ENCODE results near the gene RBM23. TPM values are rescaled to one million over a fixed set of nuclear protein-coding genes. Genes with fewer than 3 reads are reported as not detected.

Gene RBM23
- total RNA-seq, 1 experiment from 2014 or later = 42.4 TPM

- H3K4me1 Mint-ChIP-seq = peaks cover 25% of the 10 kb centered on the region
- POLR2A ChIA-PET = no interaction called here
- H3K27ac Mint-ChIP-seq = no peak overlapping the region
- H3K4me3 Mint-ChIP-seq = no peak overlapping the region
- no peak for ATAC-seq
- no peak for DNase-seq (ENCODE audit: low spot score)
- H3K27me3 Mint-ChIP-seq (ENCODE audit: low read depth) = peaks cover 26% of the 10 kb centered on the region
- TF ChIP-seq, protein P1, sequence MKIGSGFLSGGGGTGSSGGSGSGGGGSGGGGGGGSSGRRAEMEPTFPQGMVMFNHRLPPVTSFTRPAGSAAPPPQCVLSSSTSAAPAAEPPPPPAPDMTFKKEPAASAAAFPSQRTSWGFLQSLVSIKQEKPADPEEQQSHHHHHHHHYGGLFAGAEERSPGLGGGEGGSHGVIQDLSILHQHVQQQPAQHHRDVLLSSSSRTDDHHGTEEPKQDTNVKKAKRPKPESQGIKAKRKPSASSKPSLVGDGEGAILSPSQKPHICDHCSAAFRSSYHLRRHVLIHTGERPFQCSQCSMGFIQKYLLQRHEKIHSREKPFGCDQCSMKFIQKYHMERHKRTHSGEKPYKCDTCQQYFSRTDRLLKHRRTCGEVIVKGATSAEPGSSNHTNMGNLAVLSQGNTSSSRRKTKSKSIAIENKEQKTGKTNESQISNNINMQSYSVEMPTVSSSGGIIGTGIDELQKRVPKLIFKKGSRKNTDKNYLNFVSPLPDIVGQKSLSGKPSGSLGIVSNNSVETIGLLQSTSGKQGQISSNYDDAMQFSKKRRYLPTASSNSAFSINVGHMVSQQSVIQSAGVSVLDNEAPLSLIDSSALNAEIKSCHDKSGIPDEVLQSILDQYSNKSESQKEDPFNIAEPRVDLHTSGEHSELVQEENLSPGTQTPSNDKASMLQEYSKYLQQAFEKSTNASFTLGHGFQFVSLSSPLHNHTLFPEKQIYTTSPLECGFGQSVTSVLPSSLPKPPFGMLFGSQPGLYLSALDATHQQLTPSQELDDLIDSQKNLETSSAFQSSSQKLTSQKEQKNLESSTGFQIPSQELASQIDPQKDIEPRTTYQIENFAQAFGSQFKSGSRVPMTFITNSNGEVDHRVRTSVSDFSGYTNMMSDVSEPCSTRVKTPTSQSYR (CRISPR knock-in tag; IDR thresholded peaks at IDR 0.05) = no peak
- TF ChIP-seq NFE2L1 (CRISPR knock-in tag; IDR thresholded peaks at IDR 0.05) (no peak), CBFB (CRISPR knock-in tag; IDR thresholded peaks at IDR 0.05; ENCODE audit: low read depth) (no peak), FOXP1 (CRISPR knock-in tag; IDR thresholded peaks at IDR 0.05; ENCODE audit: borderline replicate concordance) (no peak), MYBL2 (CRISPR knock-in tag; IDR thresholded peaks at IDR 0.05) (no peak), USF2 (CRISPR knock-in tag; IDR thresholded peaks at IDR 0.05) (no peak), NR1H2 (CRISPR knock-in tag; IDR thresholded peaks at IDR 0.05) (no peak), RORB (CRISPR knock-in tag; IDR thresholded peaks at IDR 0.05) (no peak), ATF2 (CRISPR knock-in tag; IDR thresholded peaks at IDR 0.05; ENCODE audit: borderline replicate concordance, low read depth) (no peak)
- TF ChIP-seq, protein P2, sequence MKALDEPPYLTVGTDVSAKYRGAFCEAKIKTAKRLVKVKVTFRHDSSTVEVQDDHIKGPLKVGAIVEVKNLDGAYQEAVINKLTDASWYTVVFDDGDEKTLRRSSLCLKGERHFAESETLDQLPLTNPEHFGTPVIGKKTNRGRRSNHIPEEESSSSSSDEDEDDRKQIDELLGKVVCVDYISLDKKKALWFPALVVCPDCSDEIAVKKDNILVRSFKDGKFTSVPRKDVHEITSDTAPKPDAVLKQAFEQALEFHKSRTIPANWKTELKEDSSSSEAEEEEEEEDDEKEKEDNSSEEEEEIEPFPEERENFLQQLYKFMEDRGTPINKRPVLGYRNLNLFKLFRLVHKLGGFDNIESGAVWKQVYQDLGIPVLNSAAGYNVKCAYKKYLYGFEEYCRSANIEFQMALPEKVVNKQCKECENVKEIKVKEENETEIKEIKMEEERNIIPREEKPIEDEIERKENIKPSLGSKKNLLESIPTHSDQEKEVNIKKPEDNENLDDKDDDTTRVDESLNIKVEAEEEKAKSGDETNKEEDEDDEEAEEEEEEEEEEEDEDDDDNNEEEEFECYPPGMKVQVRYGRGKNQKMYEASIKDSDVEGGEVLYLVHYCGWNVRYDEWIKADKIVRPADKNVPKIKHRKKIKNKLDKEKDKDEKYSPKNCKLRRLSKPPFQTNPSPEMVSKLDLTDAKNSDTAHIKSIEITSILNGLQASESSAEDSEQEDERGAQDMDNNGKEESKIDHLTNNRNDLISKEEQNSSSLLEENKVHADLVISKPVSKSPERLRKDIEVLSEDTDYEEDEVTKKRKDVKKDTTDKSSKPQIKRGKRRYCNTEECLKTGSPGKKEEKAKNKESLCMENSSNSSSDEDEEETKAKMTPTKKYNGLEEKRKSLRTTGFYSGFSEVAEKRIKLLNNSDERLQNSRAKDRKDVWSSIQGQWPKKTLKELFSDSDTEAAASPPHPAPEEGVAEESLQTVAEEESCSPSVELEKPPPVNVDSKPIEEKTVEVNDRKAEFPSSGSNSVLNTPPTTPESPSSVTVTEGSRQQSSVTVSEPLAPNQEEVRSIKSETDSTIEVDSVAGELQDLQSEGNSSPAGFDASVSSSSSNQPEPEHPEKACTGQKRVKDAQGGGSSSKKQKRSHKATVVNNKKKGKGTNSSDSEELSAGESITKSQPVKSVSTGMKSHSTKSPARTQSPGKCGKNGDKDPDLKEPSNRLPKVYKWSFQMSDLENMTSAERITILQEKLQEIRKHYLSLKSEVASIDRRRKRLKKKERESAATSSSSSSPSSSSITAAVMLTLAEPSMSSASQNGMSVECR (CRISPR knock-in tag; IDR thresholded peaks at IDR 0.05; ENCODE audit: borderline replicate concordance) = no peak
- CTCF ChIA-PET = interaction anchor here (1.0 to 3.6 kb wide), 4 partner anchors 9 to 67 kb away, joined by 3 to 24 read pairs (median 8); partner anchors contain the start of gene LRP10
- H3K36me3 Mint-ChIP-seq = no peaks in the 10 kb centered on the region
- no peaks in the 10 kb centered on the region for H3K9me3 Mint-ChIP-seq
Measured at GRCh38 chr14:22890416-22890815, 28.5 kb downstream of the RBM23 start.

GRCh38 chr14:22888662-22889061 is 30.3 kb downstream of the RBM23 start:
- Mint-ChIP-seq H3K9me3 (no peaks in the 10 kb centered on the region), H3K4me3 (no peak overlapping the region), H3K27ac (no peak overlapping the region), H3K36me3 (no peaks in the 10 kb centered on the region), H3K4me1 (peaks cover 28% of the 10 kb centered on the region), H3K27me3 (ENCODE audit: low read depth) (peaks cover 31% of the 10 kb centered on the region)
- ChIA-PET POLR2A (no interaction called here), CTCF (interaction anchor here (0.6 to 3.6 kb wide), 8 partner anchors 11 to 474 kb away, joined by 3 to 24 read pairs (median 4); partner anchors contain the start of gene LRP10)
- ATAC-seq (no peak), DNase-seq (ENCODE audit: low spot score) (no peak)
- TF ChIP-seq, protein P3, sequence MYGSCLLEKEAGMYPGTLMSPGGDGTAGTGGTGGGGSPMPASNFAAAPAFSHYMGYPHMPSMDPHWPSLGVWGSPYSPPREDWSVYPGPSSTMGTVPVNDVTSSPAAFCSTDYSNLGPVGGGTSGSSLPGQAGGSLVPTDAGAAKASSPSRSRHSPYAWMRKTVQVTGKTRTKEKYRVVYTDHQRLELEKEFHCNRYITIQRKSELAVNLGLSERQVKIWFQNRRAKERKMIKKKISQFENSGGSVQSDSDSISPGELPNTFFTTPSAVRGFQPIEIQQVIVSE (CRISPR knock-in tag; IDR thresholded peaks at IDR 0.05; ENCODE audit: borderline replicate concordance) = no peak
- TF ChIP-seq, protein P4, sequence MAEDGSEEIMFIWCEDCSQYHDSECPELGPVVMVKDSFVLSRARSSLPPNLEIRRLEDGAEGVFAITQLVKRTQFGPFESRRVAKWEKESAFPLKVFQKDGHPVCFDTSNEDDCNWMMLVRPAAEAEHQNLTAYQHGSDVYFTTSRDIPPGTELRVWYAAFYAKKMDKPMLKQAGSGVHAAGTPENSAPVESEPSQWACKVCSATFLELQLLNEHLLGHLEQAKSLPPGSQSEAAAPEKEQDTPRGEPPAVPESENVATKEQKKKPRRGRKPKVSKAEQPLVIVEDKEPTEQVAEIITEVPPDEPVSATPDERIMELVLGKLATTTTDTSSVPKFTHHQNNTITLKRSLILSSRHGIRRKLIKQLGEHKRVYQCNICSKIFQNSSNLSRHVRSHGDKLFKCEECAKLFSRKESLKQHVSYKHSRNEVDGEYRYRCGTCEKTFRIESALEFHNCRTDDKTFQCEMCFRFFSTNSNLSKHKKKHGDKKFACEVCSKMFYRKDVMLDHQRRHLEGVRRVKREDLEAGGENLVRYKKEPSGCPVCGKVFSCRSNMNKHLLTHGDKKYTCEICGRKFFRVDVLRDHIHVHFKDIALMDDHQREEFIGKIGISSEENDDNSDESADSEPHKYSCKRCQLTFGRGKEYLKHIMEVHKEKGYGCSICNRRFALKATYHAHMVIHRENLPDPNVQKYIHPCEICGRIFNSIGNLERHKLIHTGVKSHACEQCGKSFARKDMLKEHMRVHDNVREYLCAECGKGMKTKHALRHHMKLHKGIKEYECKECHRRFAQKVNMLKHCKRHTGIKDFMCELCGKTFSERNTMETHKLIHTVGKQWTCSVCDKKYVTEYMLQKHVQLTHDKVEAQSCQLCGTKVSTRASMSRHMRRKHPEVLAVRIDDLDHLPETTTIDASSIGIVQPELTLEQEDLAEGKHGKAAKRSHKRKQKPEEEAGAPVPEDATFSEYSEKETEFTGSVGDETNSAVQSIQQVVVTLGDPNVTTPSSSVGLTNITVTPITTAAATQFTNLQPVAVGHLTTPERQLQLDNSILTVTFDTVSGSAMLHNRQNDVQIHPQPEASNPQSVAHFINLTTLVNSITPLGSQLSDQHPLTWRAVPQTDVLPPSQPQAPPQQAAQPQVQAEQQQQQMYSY (CRISPR knock-in tag; IDR thresholded peaks at IDR 0.05) = no peak
- TF ChIP-seq MLX (CRISPR knock-in tag; IDR thresholded peaks at IDR 0.05) (no peak), E2F1 (CRISPR knock-in tag; IDR thresholded peaks at IDR 0.05) (no peak), KAT7 (CRISPR knock-in tag; IDR thresholded peaks at IDR 0.05; ENCODE audit: borderline replicate concordance) (no peak), NFE2L1 (CRISPR knock-in tag; IDR thresholded peaks at IDR 0.05) (no peak), NFYB (CRISPR knock-in tag; conservative IDR thresholded peaks at IDR 0.05; ENCODE audit: low read depth) (no peak), JUN (CRISPR knock-in tag; IDR thresholded peaks at IDR 0.05) (no peak), ELF4 (CRISPR knock-in tag; IDR thresholded peaks at IDR 0.05; ENCODE audit: low read depth) (no peak), IRF2 (CRISPR knock-in tag; IDR thresholded peaks at IDR 0.05; ENCODE audit: borderline replicate concordance, low read depth) (no peak)

Data from WTC11 (cell line).